Right atrium auricular region (tissue), 2 donors: ENCODE data around the gene AGXT. TPM values are rescaled to one million over a fixed set of nuclear protein-coding genes. Genes with fewer than 3 reads are reported as not detected.

ENCODE experiments used
- DNase-seq: peaks from one replicate; pipeline ENCODE4 v3.0.0-alpha.2; 2019; ENCODE audit warnings: low spot score
- H3K27ac ChIP-seq, 2 donors: fragments of 200-600 bp; sonication (generic); 1 replicate in 1 of 2; 2 replicates in 1 of 2; pipeline ENCODE4 v1.5.1; 2016 to 2019
- H3K27me3 ChIP-seq, 2 donors: fragments of 200-600 bp; sonication (generic); one replicate each; pipeline versions ENCODE4 v1.5.1 to v1.6.0; 2017 to 2019
- H3K36me3 ChIP-seq: fragments of 200-600 bp; sonication (generic); one replicate; pipeline ENCODE4 v1.5.1; 2016
- H3K4me1 ChIP-seq, 2 donors: fragments of 200-600 bp; sonication (generic); one replicate each; pipeline versions ENCODE4 v1.5.1 to v1.6.0; 2017 to 2019
- H3K4me3 ChIP-seq, 2 donors: fragments of 200-600 bp; sonication (generic); 1 replicate in 1 of 2; 2 replicates in 1 of 2; pipeline ENCODE4 v1.5.1; 2017 to 2019; ENCODE audit warnings: mild to moderate bottlenecking in 1 of 2, moderate library complexity in 1 of 2
- H3K9me3 ChIP-seq, 2 donors: fragments of 200-600 bp; sonication (generic); one replicate each; pipeline ENCODE4 v1.5.1; 2019
- CTCF ChIP-seq, 2 donors: fragments of 200-600 bp; sonication (generic); IDR thresholded peaks; one replicate each; pipeline ENCODE4 v1.5.1; 2019; ENCODE audit warnings: antibody characterized with exemption in 2 of 2
- total RNA-seq, 2 donors: library from RNA; depleted of rRNA; stranded (reverse); fragments of >200 nt; gene quantifications; one replicate each; pipeline ENCODE4 v1.1.0, GENCODE V29; 2016

Gene AGXT
- total RNA-seq: not detected

GRCh38 chr2:240868286-240869108 is at the start of gene AGXT:
Gene AGXT, plus strand, starts transcription at chr2:240868824. Its CDS starts 42 bp downstream, at chr2:240868866.
- no peak for TF ChIP-seq CTCF (IDR thresholded peaks at IDR 0.05)
- no peak within 1 kb of the TSS for H3K27ac ChIP-seq
- no peak for DNase-seq
- H3K9me3 ChIP-seq: no peaks in the 10 kb centered on the region
- H3K4me1 ChIP-seq: no peaks in the 10 kb centered on the region
- no peaks in the 10 kb centered on the region for H3K36me3 ChIP-seq
- H3K4me3 ChIP-seq: no peak within 1 kb of the TSS
- no peaks in the 10 kb centered on the region for H3K27me3 ChIP-seq

GRCh38 chr2:240819126-240819857 is 49.3 kb upstream of the AGXT start:
- peaks cover 0 to 26% of the 10 kb centered on the region in 2 donors for H3K4me1 ChIP-seq
- DNase-seq: no peak
- no peaks in the 10 kb centered on the region for H3K36me3 ChIP-seq
- peak overlapping the region; percentile 46 to 58 for H3K4me3 ChIP-seq
- peak overlapping the region; percentile 64 to 68 for H3K27ac ChIP-seq
- H3K27me3 ChIP-seq: peaks cover 0 to 6% of the 10 kb centered on the region in 2 donors
- no peaks in the 10 kb centered on the region for H3K9me3 ChIP-seq
- no peak for TF ChIP-seq CTCF (IDR thresholded peaks at IDR 0.05)

- Histone ChIP-seq H3K27ac (peak within 1 kb of the TSS; percentile 68 to 82), H3K36me3 (no peaks in the 10 kb centered on the region), H3K9me3 (no peaks in the 10 kb centered on the region), H3K4me3 (peak within 1 kb of the TSS; percentile 56 to 58), H3K4me1 (peaks cover 0 to 26% of the 10 kb centered on the region in 2 donors), H3K27me3 (peaks cover 0 to 6% of the 10 kb centered on the region in 2 donors)
- no peak for DNase-seq
- TF ChIP-seq CTCF (IDR thresholded peaks at IDR 0.05): no peak
Observed at GRCh38 chr2:240819858-240820606, 48.6 kb upstream of the AGXT start, which contains the start of gene KIF1A. Gene KIF1A, minus strand, starts transcription at chr2:240820219. Its CDS starts 22,467 bp downstream, at chr2:240797752.

GRCh38 chr2:240820607-240821428 is 47.8 kb upstream of the AGXT start:
- no peak for DNase-seq
- H3K27me3 ChIP-seq: peaks cover 0 to 6% of the 10 kb centered on the region in 2 donors
- H3K4me1 ChIP-seq: peaks cover 0 to 26% of the 10 kb centered on the region in 2 donors
- TF ChIP-seq CTCF (IDR thresholded peaks at IDR 0.05): no peak
- H3K27ac ChIP-seq: peak overlapping the region; percentile 68 to 82
- H3K36me3 ChIP-seq: no peaks in the 10 kb centered on the region
- peak overlapping the region; percentile 56 to 58 for H3K4me3 ChIP-seq
- no peaks in the 10 kb centered on the region for H3K9me3 ChIP-seq

- peak overlapping the region in 1 of 2 donors; percentile 58 for H3K4me3 ChIP-seq
- peaks cover 0 to 6% of the 10 kb centered on the region in 2 donors for H3K27me3 ChIP-seq
- no peaks in the 10 kb centered on the region for H3K9me3 ChIP-seq
- DNase-seq: no peak
- H3K4me1 ChIP-seq: peaks cover 0 to 26% of the 10 kb centered on the region in 2 donors
- TF ChIP-seq CTCF (IDR thresholded peaks at IDR 0.05): no peak
- no peaks in the 10 kb centered on the region for H3K36me3 ChIP-seq
- no peak overlapping the region for H3K27ac ChIP-seq
Observed at GRCh38 chr2:240821429-240821778, 47.2 kb upstream of the AGXT start.
